Right ventricle myocardium inferior (tissue), 1 donor: Measurements from ENCODE around the gene TSHZ1. TPM values are rescaled to one million over a fixed set of nuclear protein-coding genes. Genes with fewer than 3 reads are reported as not detected.

ENCODE experiments used
- ATAC-seq: fragments of 200-7000 bp; cut with Tn5 transposase; one replicate; pipeline ENCODE4 v1.9.1; 2020; ENCODE audit warnings: mild to moderate bottlenecking, moderate library complexity
- DNase-seq: peaks from one replicate; pipeline ENCODE4 v3.0.0; 2021; ENCODE audit errors: missing footprints
- intact Hi-C: fragments of 100-400 bp; cut with DNase I; formaldehyde crosslinking; loops from one replicate; pipeline ENCODE4 v1.11.0; 2022
- long read RNA-seq: library from polyadenylated mRNA; unstranded; transcript quantifications from one replicate; pipeline ENCODE4 v2.0.0, GENCODE V29; 2021
- total RNA-seq: library from RNA; stranded (reverse); fragmentation: NEBNext Ultra II Directional; extraction: Animal tissue kit (Norgen Biotek cat#: 25700); gene quantifications from one replicate; pipeline ENCODE4 v1.2.1, GENCODE V29; 2021
- donor health status: DM: no; HTN: yes; CAD: no; lungs with severe emphysema.

Gene TSHZ1, protein sequence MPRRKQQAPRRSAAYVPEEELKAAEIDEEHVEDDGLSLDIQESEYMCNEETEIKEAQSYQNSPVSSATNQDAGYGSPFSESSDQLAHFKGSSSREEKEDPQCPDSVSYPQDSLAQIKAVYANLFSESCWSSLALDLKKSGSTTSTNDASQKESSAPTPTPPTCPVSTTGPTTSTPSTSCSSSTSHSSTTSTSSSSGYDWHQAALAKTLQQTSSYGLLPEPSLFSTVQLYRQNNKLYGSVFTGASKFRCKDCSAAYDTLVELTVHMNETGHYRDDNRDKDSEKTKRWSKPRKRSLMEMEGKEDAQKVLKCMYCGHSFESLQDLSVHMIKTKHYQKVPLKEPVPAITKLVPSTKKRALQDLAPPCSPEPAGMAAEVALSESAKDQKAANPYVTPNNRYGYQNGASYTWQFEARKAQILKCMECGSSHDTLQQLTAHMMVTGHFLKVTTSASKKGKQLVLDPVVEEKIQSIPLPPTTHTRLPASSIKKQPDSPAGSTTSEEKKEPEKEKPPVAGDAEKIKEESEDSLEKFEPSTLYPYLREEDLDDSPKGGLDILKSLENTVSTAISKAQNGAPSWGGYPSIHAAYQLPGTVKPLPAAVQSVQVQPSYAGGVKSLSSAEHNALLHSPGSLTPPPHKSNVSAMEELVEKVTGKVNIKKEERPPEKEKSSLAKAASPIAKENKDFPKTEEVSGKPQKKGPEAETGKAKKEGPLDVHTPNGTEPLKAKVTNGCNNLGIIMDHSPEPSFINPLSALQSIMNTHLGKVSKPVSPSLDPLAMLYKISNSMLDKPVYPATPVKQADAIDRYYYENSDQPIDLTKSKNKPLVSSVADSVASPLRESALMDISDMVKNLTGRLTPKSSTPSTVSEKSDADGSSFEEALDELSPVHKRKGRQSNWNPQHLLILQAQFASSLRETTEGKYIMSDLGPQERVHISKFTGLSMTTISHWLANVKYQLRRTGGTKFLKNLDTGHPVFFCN (N-terminal part only)
- total RNA-seq = 23.1 TPM
- long read RNA-seq, full-length matches to known transcripts = 12 of 12 reads
- long read RNA-seq, partial matches to known transcripts = 0 of 12 reads
- long read RNA-seq, other reads (novel, unspliced or antisense) = 0 of 12 reads

DNA sequence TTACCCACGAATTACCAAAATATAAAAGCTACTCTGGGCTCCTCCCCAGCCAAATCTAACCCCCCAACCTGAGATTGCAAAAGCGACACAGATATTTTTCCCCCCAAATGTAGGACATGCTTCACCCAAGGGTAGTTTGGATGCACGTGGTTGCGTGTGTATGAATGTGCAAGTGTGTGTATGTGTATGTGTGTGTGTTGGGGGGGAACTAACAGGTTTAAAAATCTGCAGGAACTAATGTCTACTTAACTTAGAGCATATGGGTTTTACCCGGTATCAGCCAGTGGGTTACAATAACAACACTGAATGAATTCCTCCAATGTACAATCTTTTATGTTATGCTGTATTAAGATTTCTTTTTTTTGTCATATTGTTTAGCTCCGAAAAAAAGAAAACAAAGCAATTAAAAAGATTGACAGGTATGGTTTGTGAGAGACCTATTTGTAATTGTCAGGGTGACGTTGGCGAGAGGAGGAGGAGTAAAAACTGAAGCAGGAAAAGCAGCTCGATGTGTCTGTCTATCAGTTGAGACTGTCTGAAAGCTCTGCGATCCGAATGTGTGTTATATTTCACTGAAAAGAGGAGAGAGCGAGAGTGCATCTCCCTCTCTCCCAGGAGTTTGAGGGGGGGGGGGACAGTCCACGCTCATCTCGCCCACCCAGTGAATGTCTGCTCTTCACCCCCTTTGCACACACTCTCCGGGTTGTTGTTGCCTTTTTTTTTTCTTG is at the start of gene TSHZ1:
TSHZ1 (plus strand) TSS at position 524 of the 728 bp plus-strand sequence. CDS start 1,080 bp downstream, outside the sequence.
- intact Hi-C loops = loop anchor here (5.0 to 10.0 kb wide), 3 partner anchors 267 to 613 kb away; partner anchors contain the start of gene ZNF407
- peak; percentile 53 for ATAC-seq
- no peak for DNase-seq

DNA sequence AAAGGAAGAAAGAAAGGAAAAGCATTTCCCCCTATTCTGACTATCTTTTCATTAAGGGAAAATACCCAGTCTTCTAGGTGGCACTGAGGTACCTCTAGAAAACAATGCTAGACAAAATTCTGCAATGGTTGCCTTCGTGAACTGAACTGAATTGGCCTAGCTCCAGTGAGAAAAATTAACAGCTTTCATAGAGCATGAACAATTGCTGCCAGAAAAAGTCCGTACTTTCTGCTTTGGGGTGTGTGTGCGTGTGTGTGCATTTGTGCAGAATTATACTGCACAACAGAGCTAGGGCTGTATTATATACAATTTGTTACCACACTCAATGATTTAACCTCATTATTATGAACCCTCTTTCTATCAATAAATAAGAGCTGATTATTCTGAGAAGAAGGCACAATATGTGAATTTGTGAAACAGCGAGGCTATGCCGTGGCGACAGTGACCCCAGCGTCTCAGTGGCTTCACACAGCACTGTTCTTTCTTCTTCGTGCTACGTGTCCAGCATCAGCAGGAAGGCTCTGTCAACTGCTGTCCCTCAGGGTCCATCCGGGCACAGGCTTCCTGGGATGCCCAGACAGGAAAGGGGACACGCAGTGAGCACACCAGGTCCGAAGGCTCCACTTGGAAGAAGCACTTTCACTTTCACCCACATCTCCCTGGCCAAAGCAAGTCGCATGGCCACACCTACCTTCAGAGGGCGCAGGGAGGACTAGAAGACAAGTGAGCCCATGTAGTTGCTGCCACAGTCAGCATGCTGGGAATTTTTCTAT is 49.2 kb upstream of the TSHZ1 start:
- intact Hi-C loops = loop anchor here (5.0 to 10.0 kb wide), 5 partner anchors 46 to 509 kb away; partner anchors contain the start of gene PTGR3
- peak; percentile 54 for ATAC-seq
- no peak for DNase-seq

DNA sequence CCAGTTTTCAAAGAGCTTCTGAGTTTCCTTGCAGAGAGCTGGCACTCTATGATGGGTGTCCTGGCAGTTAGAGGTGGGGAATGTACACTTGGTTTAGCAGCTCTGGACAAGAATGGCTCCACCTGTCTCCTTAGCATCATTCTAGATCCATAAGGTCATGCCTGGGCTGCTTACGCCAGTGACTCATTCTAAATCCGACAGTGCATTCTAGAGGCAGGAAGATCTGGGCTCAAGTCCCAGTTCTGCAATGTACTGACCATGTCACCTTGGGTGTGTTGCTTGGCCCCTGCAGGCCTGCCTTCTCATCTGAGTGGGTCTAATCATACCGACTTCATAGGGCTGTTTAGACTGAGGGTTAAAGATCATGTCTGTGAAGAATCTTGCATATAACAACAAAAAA is 48.1 kb upstream of the TSHZ1 start:
- ATAC-seq (peak; percentile 81), DNase-seq (no peak)
- intact Hi-C loops = loop anchor here (5.0 to 10.0 kb wide), 5 partner anchors 45 to 510 kb away; partner anchors contain the start of gene PTGR3

DNA sequence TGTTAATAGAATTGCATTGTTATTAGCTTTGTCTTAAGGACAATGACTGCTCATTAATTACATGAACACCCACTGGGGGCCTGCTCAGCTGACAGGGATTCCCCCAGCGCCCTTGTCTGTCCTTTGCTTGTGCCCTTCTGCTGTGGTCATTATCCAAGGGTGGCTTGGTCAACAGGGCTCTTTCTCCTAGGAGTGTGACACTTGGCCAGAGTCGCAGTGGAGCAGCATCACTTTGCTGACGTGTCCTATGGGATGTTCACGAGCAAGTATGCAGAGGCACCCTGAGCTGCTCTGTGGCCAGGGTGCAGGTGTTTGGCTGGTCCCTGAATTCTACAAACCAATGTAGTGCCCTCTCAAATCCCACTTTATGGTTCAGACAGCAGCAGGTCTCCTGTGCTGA is 47.6 kb upstream of the TSHZ1 start:
- no peak for DNase-seq
- ATAC-seq = no peak
- intact Hi-C loops = loop anchor here (5.0 to 10.0 kb wide), 5 partner anchors 44 to 511 kb away; partner anchors contain the start of gene PTGR3

DNA sequence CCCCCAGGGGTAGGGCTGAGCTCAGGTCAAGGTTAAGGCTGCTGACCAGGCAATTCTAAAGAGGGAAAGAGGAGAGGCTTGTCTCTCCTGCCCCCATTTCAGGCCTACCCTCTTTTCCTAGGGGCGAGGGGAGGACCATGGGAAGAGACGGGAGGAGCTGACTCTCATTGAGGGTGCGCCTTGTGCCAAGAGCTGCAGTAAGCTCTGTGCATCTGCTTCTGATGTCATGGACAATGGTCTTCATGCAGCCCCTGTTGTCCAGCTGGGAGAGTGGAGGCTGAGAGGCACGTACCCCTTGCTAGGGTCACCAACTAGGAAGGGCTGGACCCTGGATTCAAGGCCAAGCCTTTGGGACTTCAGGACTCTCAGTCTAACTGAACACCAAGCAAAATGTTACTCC is 46.9 kb upstream of the TSHZ1 start:
- DNase-seq = no peak
- ATAC-seq = peak; percentile 5
- intact Hi-C loops = loop anchor here (5.0 to 10.0 kb wide), 5 partner anchors 44 to 511 kb away; partner anchors contain the start of gene PTGR3

DNA sequence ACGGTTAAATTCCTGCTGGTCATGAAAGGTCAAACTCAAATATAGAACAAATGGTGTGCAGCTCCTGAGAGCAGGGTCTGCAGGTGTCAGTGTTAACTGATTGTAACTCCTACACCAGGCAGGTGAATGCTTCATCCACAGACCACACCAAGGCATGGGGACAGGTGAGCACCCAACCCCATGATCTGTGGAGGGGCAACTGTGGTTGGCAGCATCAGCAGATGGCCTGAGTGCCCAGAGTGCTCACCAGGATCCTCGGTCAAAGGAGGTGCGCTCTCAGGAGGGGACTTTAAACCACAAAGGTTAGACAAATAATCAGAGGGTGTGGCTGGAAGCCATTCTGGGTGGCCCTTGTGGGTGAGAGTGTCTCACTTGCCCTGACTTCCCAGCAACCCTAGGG is 46.1 kb upstream of the TSHZ1 start:
- DNase-seq (no peak), ATAC-seq (no peak)
- intact Hi-C loops = loop anchor here (5.0 to 10.0 kb wide), 5 partner anchors 43 to 512 kb away; partner anchors contain the start of gene PTGR3

DNA sequence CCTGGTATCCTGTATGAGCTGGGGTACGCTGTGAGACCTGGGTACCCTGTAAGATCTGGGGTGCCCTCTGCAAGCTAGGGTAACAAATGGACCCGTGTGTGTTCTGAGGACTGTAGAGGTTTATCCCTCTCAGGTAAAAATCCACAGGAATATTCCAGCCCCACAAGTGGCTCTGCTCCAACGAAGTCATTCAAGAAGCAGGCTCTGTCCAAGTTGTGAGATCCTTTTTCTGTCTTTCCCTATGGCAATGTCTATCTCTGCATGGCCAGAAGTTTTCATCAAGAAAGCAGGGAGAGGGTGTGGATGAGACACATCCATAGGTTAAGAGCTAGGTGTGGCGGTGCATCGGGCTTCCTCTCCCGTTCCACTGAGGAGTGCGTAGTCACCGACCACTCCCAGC is 44.7 kb upstream of the TSHZ1 start:
- intact Hi-C loops = loop anchor here (10.0 kb wide), 2 partner anchors 79 to 309 kb away; no protein-coding TSS in a partner anchor
- DNase-seq (no peak), ATAC-seq (no peak)

DNA sequence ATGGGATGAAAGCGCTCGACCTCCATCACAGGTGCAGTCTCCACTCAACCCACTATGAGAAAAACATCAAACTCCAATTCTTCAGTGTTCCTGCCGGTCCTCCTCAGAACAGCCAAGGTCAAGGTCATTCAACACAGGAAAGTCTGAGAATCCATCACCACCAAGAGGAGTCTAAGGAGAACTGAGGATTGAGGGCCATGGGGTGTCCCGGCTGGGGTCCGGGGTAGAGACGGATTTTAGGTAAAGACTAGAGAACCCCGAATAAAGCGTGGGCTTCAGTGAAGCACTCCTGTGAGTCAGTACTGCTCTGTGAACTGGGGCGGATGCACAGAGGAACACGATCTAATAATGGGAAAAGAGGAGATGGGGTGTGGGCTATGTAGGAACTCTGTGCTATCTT is 43.5 kb upstream of the TSHZ1 start:
- intact Hi-C loops = loop anchor here (10.0 kb wide), 2 partner anchors 78 to 308 kb away; no protein-coding TSS in a partner anchor
- ATAC-seq (no peak), DNase-seq (no peak)

DNA sequence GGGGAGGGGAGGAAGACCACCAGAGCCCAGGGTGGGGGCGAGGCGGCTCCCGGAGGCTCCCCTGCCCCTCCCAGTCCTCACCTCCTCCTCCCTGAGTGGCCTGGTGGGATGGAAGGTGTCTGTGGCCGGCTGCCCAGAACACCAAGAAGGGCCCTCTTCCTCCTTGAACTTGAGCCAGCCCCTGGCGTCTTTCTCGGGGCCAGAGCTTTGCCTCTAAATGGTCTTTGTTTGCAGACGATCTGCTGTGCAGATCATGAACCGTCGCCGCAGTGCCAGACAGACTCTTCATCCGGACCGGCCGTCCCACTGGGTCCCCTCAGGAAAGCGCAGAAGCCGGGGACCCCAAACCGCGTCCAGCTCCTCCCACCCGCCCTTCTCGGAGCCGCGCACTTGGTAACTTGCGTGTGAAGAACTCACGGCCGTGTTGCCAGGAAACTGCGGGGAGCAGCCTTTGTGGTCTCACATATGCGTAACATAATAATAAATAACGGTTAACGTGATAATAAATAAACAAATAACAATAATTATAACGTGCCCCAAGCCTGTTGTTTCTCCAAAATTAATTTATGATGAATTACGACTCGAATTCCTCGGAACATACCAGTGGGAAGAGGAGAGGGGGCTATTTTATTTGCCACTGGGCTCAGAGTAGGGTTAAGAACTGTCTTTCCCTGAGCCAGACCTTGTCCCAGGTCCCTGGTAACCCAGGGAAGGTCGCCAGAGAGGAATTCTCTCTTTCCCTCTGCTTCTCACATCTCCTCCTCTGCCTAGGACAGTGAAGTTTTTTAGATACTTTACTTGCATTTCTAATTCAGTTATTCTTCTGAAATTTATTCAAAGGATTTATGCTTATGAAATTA is 42.6 kb upstream of the TSHZ1 start:
- DNase-seq = no peak
- intact Hi-C loops = loop anchor here (10.0 kb wide), 2 partner anchors 77 to 307 kb away; no protein-coding TSS in a partner anchor
- ATAC-seq = peak; percentile 35

DNA sequence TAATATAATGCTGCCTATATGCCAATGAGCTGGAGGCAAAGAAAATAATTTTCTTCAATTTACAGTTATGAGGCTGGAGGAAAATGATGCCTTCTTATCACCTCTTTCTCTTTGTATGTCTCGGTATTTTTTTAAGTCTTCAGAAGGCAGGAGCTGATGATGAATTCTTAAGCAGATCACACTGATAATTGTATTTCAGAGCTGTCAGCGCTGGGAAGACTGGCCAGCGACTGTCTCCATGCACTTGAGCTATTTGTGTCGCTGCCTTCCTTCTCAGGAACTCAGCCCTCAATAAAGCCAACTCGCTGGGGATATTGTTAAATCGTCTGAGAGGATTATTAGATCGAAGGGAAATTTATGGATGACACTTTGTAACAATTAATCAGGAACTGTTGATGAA is 42.0 kb upstream of the TSHZ1 start:
- DNase-seq = no peak
- intact Hi-C loops = loop anchor here (10.0 kb wide), 2 partner anchors 76 to 306 kb away; no protein-coding TSS in a partner anchor
- no peak for ATAC-seq

DNA sequence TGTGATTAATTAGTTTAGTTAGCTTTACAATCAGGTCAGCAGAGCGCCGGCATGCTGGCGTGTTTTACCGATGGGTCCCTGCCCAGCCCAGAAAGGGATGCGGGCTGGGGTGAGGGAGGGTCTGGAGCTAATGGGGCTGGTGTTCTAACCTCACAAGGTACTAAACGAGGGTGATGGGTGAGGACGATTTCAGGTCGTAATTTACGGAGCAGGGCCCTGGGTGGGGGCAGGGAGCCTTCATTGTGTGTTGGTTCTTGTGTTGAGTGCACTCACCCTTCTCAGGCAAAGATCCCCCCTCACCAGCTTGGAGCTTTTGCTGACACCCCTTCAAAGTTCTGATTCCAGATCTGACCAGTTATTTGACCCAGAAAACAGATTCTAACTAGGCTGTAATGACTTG is 41.2 kb upstream of the TSHZ1 start:
- DNase-seq (no peak), ATAC-seq (no peak)
- intact Hi-C loops = loop anchor here (10.0 kb wide), 2 partner anchors 75 to 305 kb away; no protein-coding TSS in a partner anchor

DNA sequence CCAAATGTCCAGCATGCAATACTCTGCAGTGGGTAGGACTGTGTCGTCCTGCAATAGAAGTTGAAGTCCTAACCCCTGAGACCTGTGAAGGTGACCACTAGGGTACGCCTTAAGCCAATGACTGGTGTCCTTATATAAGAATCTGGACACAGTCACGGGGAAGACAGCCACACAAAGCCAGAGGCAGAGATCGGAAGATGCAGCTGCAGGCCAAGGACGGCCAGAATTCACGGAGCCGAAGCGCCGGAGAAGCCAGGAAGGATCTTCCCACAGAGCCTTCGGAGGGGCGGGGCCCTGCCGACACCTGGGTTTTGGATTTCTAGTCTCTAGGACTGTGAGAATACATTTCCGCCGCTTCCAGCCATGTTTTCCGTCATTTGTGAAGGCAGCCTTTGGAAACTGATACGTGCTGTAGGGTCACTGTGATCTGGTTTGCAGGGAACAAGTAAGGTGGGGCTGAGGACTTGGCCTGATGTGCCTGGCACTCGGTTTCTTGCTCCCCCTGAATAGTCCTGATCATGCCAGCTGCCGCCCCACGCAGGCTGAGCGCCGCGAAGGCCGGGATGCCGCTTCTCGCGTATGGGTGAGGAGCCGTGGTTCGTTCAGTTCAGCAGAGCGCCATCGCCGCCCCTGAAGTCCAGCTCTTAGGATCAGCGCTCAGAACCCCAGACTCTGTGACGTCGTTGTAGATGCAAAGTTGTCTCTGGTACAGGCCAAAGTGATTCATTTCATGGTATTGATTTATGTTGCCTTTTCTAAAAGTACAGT is 40.4 kb upstream of the TSHZ1 start:
- intact Hi-C loops = loop anchor here (5.0 kb wide), 1 partner anchor 98 kb away; no protein-coding TSS in a partner anchor
- DNase-seq (no peak), ATAC-seq (peak; percentile 35)

DNA sequence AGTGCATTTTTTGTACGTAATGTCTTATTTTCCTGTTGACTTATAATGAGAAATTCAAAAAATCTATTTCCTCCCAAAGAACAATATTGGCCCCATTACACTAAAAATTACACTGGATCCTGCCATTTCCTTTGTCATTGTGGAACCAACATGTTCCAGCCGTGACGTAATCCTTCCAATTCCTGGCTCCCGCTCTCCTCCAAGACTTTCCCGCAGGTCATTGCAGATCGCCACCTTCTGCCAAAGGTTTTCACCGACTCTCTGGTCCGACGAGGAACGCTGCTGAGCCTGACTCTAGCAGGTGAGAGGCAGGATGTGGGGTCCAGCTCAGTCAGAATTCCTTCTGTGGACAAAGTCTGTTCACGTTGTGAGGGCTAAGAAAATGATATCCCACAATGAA is 39.7 kb upstream of the TSHZ1 start:
- ATAC-seq = no peak

DNA sequence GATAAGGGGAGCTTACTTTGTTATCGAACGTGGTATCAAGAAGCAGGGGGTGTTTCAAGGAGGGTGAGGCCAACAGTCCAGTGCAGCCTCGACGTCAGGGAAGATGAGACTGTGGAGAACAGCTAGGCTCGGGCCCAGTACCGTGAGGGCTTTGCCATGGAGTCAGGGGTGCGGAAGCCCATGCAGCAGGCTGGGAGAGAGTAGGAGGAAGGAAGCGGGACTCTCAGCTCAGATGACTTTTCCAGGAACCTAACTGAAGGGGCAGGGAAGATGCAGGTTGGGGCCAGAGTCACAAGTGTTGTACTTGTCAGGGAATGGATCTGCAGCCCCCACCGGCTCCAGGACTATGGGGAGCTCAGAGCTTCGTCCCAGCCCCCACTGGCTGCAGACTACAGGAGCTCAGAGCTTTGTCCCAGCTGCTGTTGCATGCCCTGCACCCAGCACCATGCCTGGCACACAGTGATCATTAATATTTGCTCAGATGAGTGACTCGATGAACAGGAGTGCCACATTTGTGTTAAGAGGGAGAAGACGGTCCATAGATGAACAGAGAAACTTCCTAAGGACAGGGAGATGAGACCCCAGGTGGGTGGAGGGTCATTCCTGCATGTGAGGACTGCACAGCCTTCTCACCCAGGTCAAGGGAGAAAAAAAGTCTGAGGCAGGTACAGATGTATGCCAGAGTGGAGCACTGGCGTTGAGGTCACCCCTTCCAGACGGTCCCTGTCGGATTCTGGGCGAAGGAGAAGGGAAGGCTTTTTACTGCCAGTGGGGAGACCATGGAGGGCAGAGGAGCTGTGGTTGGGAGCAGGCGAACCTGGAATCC is 38.1 kb upstream of the TSHZ1 start:
- intact Hi-C loops = loop anchor here (5.0 kb wide), 1 partner anchor 100 kb away; no protein-coding TSS in a partner anchor
- no peak for DNase-seq
- ATAC-seq = no peak

More for the DNA sequence above, 39.7 kb upstream of the TSHZ1 start:
- no peak for DNase-seq
- intact Hi-C loops = loop anchor here (5.0 kb wide), 1 partner anchor 99 kb away; no protein-coding TSS in a partner anchor

DNA sequence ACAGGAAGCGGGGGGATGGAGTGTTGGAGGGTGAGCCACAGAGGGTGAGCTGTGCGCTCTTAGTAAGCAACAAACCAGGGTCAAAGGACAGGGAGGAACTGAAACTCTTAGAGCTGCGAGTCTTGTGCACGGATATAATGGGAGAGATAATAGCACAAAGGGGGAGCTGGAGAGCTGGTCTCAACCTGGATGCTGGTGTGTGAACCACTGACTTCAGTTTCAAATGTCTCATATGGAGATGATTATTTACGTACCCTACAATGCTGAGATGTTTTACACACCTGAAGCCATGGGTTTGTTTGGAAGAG is 37.5 kb upstream of the TSHZ1 start:
- intact Hi-C loops = loop anchor here (5.0 kb wide), 1 partner anchor 101 kb away; no protein-coding TSS in a partner anchor
- DNase-seq (no peak), ATAC-seq (peak; percentile 32)
